ENCODE data around the gene GADL1.

The GADL1 gene

GRCh38 chr3:30721314-30721634 lies 173.2 kb downstream of the GADL1 start:
- 22% methylated on average over 2 of the region's 2 CpGs for WGBS
- Histone ChIP-seq H3K9me3 (ENCODE audit: control insufficient read depth, low read length) (no peaks in the 10 kb centered on the region), H3K36me3 (ENCODE audit: control insufficient read depth in 1 of 2, insufficient read depth in 2 of 2, low read depth in 1 of 2, low read length in 2 of 2) (no peaks in the 10 kb centered on the region), H3K79me1 (replicated peaks; ENCODE audit: low read length, poor library complexity, severe bottlenecking) (no peaks in the 10 kb centered on the region), H3K9ac (ENCODE audit: low read length) (no peak overlapping the region), H2BK120ac (ENCODE audit: low read depth, low read length) (no peak overlapping the region), H4K91ac (ENCODE audit: low read length) (no peak overlapping the region), H2AK5ac (ENCODE audit: low read length, severe bottlenecking) (peak overlapping the region; percentile 69), H3K14ac (ENCODE audit: low read length in 2 of 2) (no peak overlapping the region), H3K4me3 (ENCODE audit: insufficient read depth in 1 of 2, low read depth in 1 of 2, low read length in 2 of 2) (no peak overlapping the region), H2BK15ac (ENCODE audit: low read depth, poor library complexity, severe bottlenecking) (no peak overlapping the region), H3K4ac (ENCODE audit: low read depth in 1 of 2, low read length in 2 of 2) (no peak overlapping the region), H2BK5ac (ENCODE audit: low read depth, low read length, poor library complexity, severe bottlenecking) (peak overlapping the region; percentile 85), H4K8ac (ENCODE audit: low read length) (no peak overlapping the region), H3K4me1 (ENCODE audit: control insufficient read depth, insufficient read depth, low read depth, low read length) (no peaks in the 10 kb centered on the region), H3K18ac (ENCODE audit: low read depth in 1 of 2, low read length in 2 of 2) (no peak overlapping the region), H2BK12ac (ENCODE audit: low read length in 2 of 2) (peak overlapping the region in 1 of 2 experiments; percentile 2), H3K27ac (ENCODE audit: low read length, poor library complexity, severe bottlenecking) (peak overlapping the region; percentile 99), H3K4me2 (ENCODE audit: low read length, poor library complexity, severe bottlenecking) (no peak overlapping the region), H2AFZ (ENCODE audit: low read depth, low read length) (no peak overlapping the region), H3K23ac (ENCODE audit: low read length in 2 of 2) (no peak overlapping the region), H3K27me3 (ENCODE audit: control insufficient read depth in 1 of 2, insufficient read depth in 1 of 2, low read length in 2 of 2) (no peaks in the 10 kb centered on the region)
- DNase-seq, result no peak

- Histone ChIP-seq H4K91ac (ENCODE audit: low read length) (no peak overlapping the region), H3K4me1 (ENCODE audit: control insufficient read depth, insufficient read depth, low read depth, low read length) (no peaks in the 10 kb centered on the region), H3K27ac (ENCODE audit: low read length, poor library complexity, severe bottlenecking) (peak overlapping the region; percentile 99), H3K23ac (ENCODE audit: low read length in 2 of 2) (no peak overlapping the region), H3K4me2 (ENCODE audit: low read length, poor library complexity, severe bottlenecking) (no peak overlapping the region), H2BK15ac (ENCODE audit: low read depth, poor library complexity, severe bottlenecking) (no peak overlapping the region), H2BK12ac (ENCODE audit: low read length in 2 of 2) (no peak overlapping the region), H3K9ac (ENCODE audit: low read length) (no peak overlapping the region), H3K79me1 (replicated peaks; ENCODE audit: low read length, poor library complexity, severe bottlenecking) (no peaks in the 10 kb centered on the region), H3K18ac (ENCODE audit: low read depth in 1 of 2, low read length in 2 of 2) (peak overlapping the region in 1 of 2 experiments; percentile 48), H2BK5ac (ENCODE audit: low read depth, low read length, poor library complexity, severe bottlenecking) (peak overlapping the region; percentile 85), H2BK120ac (ENCODE audit: low read depth, low read length) (no peak overlapping the region), H3K14ac (ENCODE audit: low read length in 2 of 2) (peak overlapping the region in 1 of 2 experiments; percentile 55), H2AFZ (ENCODE audit: low read depth, low read length) (no peak overlapping the region), H2AK5ac (ENCODE audit: low read length, severe bottlenecking) (peak overlapping the region; percentile 10), H3K36me3 (ENCODE audit: control insufficient read depth in 1 of 2, insufficient read depth in 2 of 2, low read depth in 1 of 2, low read length in 2 of 2) (no peaks in the 10 kb centered on the region), H3K4me3 (ENCODE audit: insufficient read depth in 1 of 2, low read depth in 1 of 2, low read length in 2 of 2) (no peak overlapping the region), H3K9me3 (ENCODE audit: control insufficient read depth, low read length) (no peaks in the 10 kb centered on the region), H3K27me3 (ENCODE audit: control insufficient read depth in 1 of 2, insufficient read depth in 1 of 2, low read length in 2 of 2) (no peaks in the 10 kb centered on the region), H4K8ac (ENCODE audit: low read length) (no peak overlapping the region), H3K4ac (ENCODE audit: low read depth in 1 of 2, low read length in 2 of 2) (peak overlapping the region in 1 of 2 experiments; percentile 87)
- peak; percentile 85 for DNase-seq
- 56% methylated on average over 5 of the region's 5 CpGs for WGBS
Observed at GRCh38 chr3:30720586-30721313, 173.7 kb downstream of the GADL1 start.

DNA sequence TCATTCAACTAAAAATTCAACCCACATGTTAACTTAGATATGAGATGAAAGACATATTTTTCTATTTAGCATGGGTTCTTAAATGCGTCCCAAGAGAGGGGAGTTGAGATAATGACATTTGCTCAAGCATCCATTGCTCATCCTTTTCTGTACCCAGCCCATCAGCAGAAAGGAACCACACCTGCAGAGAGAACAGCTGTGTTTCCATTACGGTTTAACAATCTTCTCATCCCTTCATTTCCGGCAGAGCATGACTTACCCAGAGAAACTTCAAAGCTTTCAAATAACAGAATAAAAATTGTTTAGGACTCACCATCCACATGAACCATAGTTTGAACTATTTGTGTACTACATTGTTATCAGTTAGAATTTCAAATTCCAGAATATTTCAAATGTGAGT lies 174.9 kb downstream of the GADL1 start:
- H3K36me3 ChIP-seq (ENCODE audit: control insufficient read depth in 1 of 2, insufficient read depth in 2 of 2, low read depth in 1 of 2, low read length in 2 of 2), result no peaks in the 10 kb centered on the region
- H3K27ac ChIP-seq (ENCODE audit: low read length, poor library complexity, severe bottlenecking), result peak overlapping the region; percentile 42
- H2BK12ac ChIP-seq (ENCODE audit: low read length in 2 of 2), result no peak overlapping the region
- H2AFZ ChIP-seq (ENCODE audit: low read depth, low read length), result no peak overlapping the region
- no peak overlapping the region for H2BK120ac ChIP-seq (ENCODE audit: low read depth, low read length)
- H3K18ac ChIP-seq (ENCODE audit: low read depth in 1 of 2, low read length in 2 of 2), result no peak overlapping the region
- H3K27me3 ChIP-seq (ENCODE audit: control insufficient read depth in 1 of 2, insufficient read depth in 1 of 2, low read length in 2 of 2), result no peaks in the 10 kb centered on the region
- H3K9ac ChIP-seq (ENCODE audit: low read length), result no peak overlapping the region
- no peak overlapping the region for H3K4ac ChIP-seq (ENCODE audit: low read depth in 1 of 2, low read length in 2 of 2)
- no peak overlapping the region for H4K91ac ChIP-seq (ENCODE audit: low read length)
- H3K9me3 ChIP-seq (ENCODE audit: control insufficient read depth, low read length), result no peaks in the 10 kb centered on the region
- H2BK15ac ChIP-seq (ENCODE audit: low read depth, poor library complexity, severe bottlenecking), result no peak overlapping the region
- no peak overlapping the region for H2AK5ac ChIP-seq (ENCODE audit: low read length, severe bottlenecking)
- no peak overlapping the region for H2BK5ac ChIP-seq (ENCODE audit: low read depth, low read length, poor library complexity, severe bottlenecking)
- H3K14ac ChIP-seq (ENCODE audit: low read length in 2 of 2), result no peak overlapping the region
- H4K8ac ChIP-seq (ENCODE audit: low read length), result no peak overlapping the region
- no peaks in the 10 kb centered on the region for H3K4me1 ChIP-seq (ENCODE audit: control insufficient read depth, insufficient read depth, low read depth, low read length)
- DNase-seq, result no peak
- no peak overlapping the region for H3K4me3 ChIP-seq (ENCODE audit: insufficient read depth in 1 of 2, low read depth in 1 of 2, low read length in 2 of 2)
- no peak overlapping the region for H3K4me2 ChIP-seq (ENCODE audit: low read length, poor library complexity, severe bottlenecking)
- no peaks in the 10 kb centered on the region for H3K79me1 ChIP-seq (replicated peaks; ENCODE audit: low read length, poor library complexity, severe bottlenecking)
- 88% methylated on average over 2 of the region's 3 CpGs for WGBS
- no peak overlapping the region for H3K23ac ChIP-seq (ENCODE audit: low read length in 2 of 2)

GRCh38 chr3:30713885-30714503 lies 180.5 kb downstream of the GADL1 start:
- Histone ChIP-seq H3K79me1 (replicated peaks; ENCODE audit: low read length, poor library complexity, severe bottlenecking) (no peaks in the 10 kb centered on the region), H3K4me1 (ENCODE audit: control insufficient read depth, insufficient read depth, low read depth, low read length) (peaks cover 1% of the 10 kb centered on the region), H3K9me3 (ENCODE audit: control insufficient read depth, low read length) (no peaks in the 10 kb centered on the region), H2BK5ac (ENCODE audit: low read depth, low read length, poor library complexity, severe bottlenecking) (no peak overlapping the region), H3K9ac (ENCODE audit: low read length) (no peak overlapping the region), H3K36me3 (ENCODE audit: control insufficient read depth in 1 of 2, insufficient read depth in 2 of 2, low read depth in 1 of 2, low read length in 2 of 2) (no peaks in the 10 kb centered on the region), H2AFZ (ENCODE audit: low read depth, low read length) (no peak overlapping the region), H3K27ac (ENCODE audit: low read length, poor library complexity, severe bottlenecking) (no peak overlapping the region), H4K91ac (ENCODE audit: low read length) (no peak overlapping the region), H3K18ac (ENCODE audit: low read depth in 1 of 2, low read length in 2 of 2) (no peak overlapping the region), H3K27me3 (ENCODE audit: control insufficient read depth in 1 of 2, insufficient read depth in 1 of 2, low read length in 2 of 2) (no peaks in the 10 kb centered on the region), H2BK15ac (ENCODE audit: low read depth, poor library complexity, severe bottlenecking) (no peak overlapping the region), H3K14ac (ENCODE audit: low read length in 2 of 2) (no peak overlapping the region), H3K4ac (ENCODE audit: low read depth in 1 of 2, low read length in 2 of 2) (no peak overlapping the region), H3K4me3 (ENCODE audit: insufficient read depth in 1 of 2, low read depth in 1 of 2, low read length in 2 of 2) (no peak overlapping the region), H2BK12ac (ENCODE audit: low read length in 2 of 2) (no peak overlapping the region), H3K4me2 (ENCODE audit: low read length, poor library complexity, severe bottlenecking) (no peak overlapping the region), H3K23ac (ENCODE audit: low read length in 2 of 2) (no peak overlapping the region), H4K8ac (ENCODE audit: low read length) (no peak overlapping the region), H2BK120ac (ENCODE audit: low read depth, low read length) (no peak overlapping the region), H2AK5ac (ENCODE audit: low read length, severe bottlenecking) (no peak overlapping the region)
- DNase-seq, result no peak
- WGBS, result 95% methylated on average over 3 of the region's 3 CpGs

Measured in mesenchymal stem cell (in vitro differentiated cells and primary cell).